COLO668 (cell line): Measurements from ENCODE around the gene ATXN1.
"Not testable (repeated sequence)": the region's sequence is repeated elsewhere in the genome, so short reads cannot be mapped to it uniquely, and the experiment has no call there.

Experiments used
- DNase-seq: peaks from one replicate; lab custom pipeline; 2025; ENCODE audit not compliant: unreplicated experiment; lab: John Stamatoyannopoulos, UW

Gene ATXN1

GRCh38 chr6:16406538-16406937 is 354.7 kb downstream of the ATXN1 start:
- DNase-seq = not testable (repeated sequence)

GRCh38 chr6:16405375-16405774 is 355.9 kb downstream of the ATXN1 start:
- DNase-seq = no peak

GRCh38 chr6:16404456-16404855 is 356.8 kb downstream of the ATXN1 start:
- no peak for DNase-seq

DNA sequence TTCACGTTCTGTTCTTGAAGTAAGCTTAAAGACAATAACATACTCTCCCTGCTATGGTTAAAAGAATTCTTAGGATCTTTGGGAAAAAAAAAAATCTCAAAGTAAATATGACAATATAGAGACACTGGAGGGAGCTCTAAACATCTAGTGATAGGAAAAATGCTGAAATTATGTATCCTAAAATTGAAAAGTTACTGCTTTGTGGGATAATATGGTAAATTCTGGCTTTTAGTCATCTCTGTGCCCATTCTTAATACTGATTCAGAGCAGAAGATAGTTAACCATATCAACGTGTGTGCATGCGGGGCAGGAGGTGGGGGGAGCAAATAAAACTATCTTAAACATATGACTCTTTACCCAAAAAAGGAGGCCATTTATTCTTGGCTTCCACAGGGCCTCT is 357.4 kb downstream of the ATXN1 start:
- no peak for DNase-seq

- no peak for DNase-seq
These were observed 358.7 kb downstream of the ATXN1 start for GRCh38 chr6:16402581-16402900.

GRCh38 chr6:16400248-16400760 is 361.0 kb downstream of the ATXN1 start:
- DNase-seq = no peak

GRCh38 chr6:16399695-16400094 is 361.6 kb downstream of the ATXN1 start:
- no peak for DNase-seq

DNA sequence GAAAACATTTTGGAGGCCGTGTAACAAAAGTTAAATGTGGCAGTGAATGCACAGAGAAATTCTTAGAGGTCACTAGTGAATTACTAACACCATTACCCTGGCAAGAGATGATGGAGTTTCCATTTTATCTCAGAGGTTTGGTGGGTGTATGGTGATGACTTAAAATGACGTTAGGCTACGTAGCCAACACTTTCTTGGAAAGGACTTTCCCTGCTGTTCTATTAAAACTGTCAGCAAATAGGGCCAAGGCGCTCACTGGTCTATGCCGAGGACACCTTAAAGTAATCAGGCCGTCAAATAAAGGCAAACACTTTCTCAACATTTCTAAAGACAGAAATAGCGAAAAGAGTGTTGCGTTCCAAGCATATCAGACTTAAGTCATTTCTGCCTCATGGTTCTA is 362.1 kb downstream of the ATXN1 start:
- DNase-seq = no peak

GRCh38 chr6:16398587-16398986 is 362.7 kb downstream of the ATXN1 start:
- no peak for DNase-seq

DNA sequence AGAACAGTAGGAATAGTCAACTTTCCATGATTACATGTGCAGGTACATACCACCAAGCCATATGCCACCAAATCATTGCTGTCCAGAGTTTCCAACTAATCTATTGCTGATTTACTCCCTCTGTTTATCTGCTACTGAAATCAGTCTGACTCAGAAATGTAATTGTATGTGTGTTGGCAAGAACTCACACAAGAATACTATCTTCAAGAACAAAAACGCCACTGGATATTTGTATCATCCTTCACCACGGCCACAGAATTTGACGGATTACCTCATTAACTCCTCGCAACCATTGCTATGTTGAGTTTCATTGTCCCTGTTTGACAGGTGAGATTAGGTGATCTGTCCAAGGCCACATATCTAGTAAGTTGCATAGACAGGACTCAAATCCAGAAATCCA is 363.6 kb downstream of the ATXN1 start:
- no peak for DNase-seq

GRCh38 chr6:16396497-16397319 is 364.6 kb downstream of the ATXN1 start:
- no peak for DNase-seq

DNA sequence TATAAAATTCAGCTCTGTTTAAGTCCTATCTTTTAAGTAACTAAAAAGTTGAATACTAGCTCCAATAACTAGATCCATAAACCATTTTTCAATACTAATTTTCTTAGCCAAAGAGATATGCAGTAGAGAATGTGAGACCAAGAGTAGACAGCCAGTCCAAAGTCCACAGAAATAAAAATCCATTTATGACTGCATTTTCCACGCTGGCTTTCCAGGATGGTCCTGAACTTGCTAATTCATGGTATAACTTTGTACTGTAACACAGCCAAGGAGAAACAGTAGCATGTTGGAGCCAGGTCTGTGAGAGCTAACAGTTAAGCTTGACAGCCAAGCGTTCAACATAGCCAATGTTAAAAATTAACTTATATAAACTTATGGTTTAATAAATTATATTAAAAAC is 366.6 kb downstream of the ATXN1 start:
- no peak for DNase-seq

- no peak for DNase-seq
These were observed 367.9 kb downstream of the ATXN1 start for GRCh38 chr6:16393326-16393725.

DNA sequence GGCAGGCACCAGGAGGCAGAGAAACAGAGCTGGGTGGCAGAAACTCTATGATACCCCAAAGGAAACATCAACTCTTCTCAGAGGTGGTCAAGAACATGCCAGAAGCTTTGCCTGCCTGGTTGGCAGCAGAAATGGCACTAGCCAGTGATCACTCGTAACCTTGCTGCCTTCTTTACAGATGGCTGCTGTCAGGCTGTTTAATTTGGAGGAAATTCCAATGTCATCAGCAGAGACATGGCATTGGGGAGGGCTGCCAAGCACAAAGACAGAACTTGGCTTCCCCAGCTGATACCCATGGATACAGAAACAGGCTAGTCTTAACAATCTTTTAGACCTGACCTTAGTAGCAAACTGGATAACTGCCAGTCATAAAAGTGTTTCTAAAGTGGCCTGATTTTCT is 369.2 kb downstream of the ATXN1 start:
- DNase-seq = no peak

DNA sequence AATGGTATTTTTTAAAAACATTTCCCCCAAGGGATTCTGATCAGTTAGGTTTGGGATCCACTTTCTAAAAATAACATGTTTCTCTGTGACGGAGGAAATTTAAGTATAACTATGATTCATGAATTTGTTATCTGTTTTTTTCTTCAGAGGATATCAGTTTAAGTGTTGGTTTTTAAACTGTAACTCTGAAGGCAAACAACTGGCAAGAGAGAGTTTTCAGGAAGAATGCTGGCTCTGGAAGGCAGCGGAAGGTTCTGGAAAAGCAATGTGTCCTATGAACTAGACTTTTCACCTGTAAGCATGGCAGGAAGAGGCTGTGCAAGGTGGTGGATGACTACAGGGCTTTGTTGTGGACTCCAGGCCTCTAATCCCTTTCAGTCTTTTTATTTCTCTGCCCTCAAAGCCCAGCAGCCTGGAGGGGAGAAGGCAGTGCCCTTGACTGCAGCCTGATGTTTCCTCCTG is 369.8 kb downstream of the ATXN1 start:
- DNase-seq = no peak

GRCh38 chr6:16390909-16391450 is 370.3 kb downstream of the ATXN1 start:
- DNase-seq = not testable (repeated sequence)

DNA sequence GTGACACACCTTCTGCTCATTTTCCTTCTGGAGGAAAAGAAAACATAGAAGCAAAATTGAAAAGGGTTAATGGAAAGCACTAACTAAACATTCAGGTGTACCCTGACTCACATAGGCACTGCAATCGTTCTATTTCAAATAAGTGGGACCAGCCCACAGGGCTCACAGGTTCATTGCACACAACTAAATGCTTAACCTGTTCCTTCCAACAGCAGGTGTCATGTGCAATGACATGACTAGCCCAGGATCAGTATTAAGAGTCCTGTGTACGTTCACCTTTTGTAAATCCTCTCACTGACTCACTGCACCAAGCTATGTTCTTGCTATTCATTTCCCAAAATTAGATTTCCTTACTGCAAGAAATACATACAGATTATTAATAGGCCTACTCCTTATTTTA is 371.6 kb downstream of the ATXN1 start:
- DNase-seq = no peak

DNA sequence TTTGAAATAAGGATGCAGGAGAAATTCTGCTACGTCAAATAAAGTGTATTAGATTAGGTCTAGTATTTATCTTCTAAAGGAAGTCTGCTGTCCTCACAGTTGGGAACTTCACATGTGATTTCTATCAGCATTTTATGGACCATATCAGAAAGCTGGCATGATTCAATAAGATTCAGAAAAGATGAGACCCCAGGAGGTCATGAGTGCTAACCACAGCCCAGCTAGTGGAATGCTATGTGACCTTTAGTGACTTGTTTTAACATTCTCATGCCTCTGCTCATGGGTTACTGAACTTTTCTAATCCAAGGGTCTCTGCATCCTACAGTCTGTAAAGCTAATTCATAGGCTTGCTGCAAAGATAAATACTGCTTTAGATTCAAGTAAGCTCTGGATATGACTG is 372.8 kb downstream of the ATXN1 start:
- DNase-seq = no peak

GRCh38 chr6:16386057-16386456 is 375.2 kb downstream of the ATXN1 start:
- DNase-seq = no peak

GRCh38 chr6:16383607-16384206 is 377.6 kb downstream of the ATXN1 start:
- DNase-seq = no peak

GRCh38 chr6:16381968-16382367 is 379.3 kb downstream of the ATXN1 start:
- not testable (repeated sequence) for DNase-seq

DNA sequence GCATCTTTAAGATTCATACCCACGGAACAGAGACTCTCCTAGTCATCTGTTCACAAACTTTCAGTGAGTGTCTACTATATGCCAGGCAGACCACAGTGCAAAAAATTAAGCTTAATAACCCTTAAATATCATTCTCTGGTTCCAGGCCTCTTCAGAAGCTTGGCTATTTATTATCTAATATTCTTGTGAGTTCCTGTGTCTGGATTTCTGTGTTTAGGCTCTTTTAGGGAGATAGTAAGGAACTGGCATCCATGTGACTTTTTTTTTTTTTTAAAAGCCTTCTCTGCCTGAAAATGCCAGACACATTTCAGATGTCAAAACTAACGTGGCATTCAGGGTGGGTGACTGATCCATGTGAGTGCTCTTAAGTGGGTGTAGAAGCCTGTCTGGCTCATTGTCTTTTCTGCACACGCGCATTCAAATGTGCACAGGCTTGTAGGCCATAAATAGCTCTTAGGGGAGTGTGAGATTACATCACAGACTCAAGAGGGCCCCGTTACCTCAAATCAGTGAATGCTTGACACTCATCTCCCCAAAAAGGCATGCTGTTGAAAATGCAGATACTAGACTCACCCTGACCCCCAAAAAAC is 380.9 kb downstream of the ATXN1 start:
- DNase-seq = no peak
